Activated CD4-positive, CD25-positive, alpha-beta regulatory T cell (primary cell): ENCODE data around the gene ADGRL2.
"Not testable (repeated sequence)": the region's sequence is repeated elsewhere in the genome, so short reads cannot be mapped to it uniquely, and the experiment has no call there.

ENCODE experiments used
- DNase-seq, 4 experiments: peaks; one replicate each; lab custom pipeline; 2025; lab: John Stamatoyannopoulos, UW

ADGRL2 gene

GRCh38 chr1:81848880-81849682 is 48.3 kb downstream of the ADGRL2 start:
- DNase-seq, result no peak

DNA sequence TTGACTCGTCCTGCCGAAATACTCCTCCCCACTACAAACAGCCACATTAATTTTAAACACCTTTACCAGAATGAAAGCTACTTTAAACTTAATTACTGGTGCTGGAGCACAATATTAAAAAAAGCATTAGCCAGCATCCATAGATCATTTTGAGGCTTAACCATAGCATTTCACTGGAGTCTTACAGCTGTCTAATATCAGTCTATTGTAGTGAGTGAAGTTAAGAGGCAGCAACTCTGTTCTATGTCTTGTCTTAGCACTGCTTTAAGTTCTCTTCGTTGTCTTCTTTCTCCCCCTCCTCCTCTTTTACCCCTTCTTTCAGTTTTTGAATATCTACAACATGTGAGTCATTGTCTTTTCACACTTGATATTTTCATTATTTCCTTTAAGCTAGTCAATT is 49.3 kb downstream of the ADGRL2 start:
- DNase-seq, result no peak

GRCh38 chr1:81850495-81850894 is 49.8 kb downstream of the ADGRL2 start:
- no peak for DNase-seq

DNA sequence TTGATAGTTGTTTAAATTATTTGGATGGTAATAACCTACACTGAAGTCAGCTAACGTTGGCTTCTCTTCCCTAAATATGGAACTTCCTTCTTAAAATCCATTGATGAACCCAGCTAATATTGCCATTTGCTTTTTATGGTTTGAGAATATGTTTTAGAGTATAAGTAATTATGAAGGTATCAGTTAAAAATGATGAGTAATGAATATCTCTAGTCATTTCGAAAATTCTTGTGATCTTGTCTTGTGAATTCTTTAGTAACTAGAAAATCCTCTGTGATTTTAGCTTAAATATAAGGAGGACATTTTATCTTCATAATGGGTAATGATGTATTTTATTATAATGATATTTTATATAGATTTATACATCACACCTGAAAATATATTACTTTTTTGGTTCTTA is 50.5 kb downstream of the ADGRL2 start:
- no peak for DNase-seq

DNA sequence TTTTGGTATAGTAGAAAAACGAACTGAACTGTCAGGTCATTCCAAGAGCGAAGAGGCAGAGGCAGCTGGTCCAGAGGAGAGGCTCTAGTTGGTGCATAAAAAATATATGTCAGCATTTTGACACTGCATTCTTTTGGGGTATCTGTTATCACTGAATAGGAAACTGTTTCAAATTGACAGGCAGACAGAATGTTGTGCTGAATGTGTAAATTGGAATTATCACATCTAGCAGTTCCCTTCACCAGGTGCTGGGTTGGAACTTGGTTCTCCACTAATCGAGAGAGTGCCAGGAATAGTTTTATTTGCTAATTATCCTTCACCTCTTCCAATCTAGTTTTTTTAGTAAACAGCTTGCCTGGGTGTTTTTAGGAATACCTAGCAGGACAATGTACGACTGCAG is 52.2 kb downstream of the ADGRL2 start:
- no peak for DNase-seq

DNA sequence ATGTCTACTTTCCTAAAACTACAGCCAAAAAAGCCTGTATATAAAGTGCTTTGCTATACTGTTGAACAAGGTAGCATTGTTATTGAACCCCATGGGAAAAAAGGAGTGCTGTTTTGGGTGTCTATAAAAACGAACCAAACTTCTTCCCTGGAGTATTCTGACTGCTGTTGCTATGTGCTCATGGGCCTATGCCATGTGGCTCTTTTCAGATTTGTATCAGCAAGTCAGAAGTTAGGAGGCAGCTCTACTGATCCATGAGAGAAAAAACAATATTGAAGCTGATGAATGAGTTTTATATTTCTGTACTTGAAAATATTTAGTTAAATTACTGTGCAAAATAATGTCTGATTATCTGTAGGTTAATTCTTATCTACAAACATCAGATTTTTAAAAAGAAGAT is 66.5 kb downstream of the ADGRL2 start:
- DNase-seq, result no peak

- DNase-seq, result no peak
These were observed 68.6 kb downstream of the ADGRL2 start for GRCh38 chr1:81869307-81869706.

DNA sequence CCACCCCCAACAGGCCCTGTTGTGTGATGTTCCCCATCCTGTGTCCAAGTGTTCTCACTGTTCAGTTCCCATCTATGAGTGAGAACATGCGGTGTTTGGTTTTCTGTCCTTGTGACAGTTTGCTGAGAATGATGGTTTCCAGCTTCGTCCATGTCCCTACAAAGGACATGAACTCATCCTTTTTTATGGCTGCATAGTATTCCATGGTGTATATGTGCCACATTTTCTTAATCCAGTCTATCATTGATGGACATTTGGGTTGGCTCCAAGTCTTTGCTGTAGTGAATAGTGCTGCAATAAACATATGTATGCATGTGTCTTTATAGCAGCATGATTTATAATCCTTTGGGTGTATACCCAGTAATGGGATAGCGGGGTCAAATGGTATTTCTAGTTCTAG is 70.4 kb downstream of the ADGRL2 start:
- not testable (repeated sequence) for DNase-seq

DNA sequence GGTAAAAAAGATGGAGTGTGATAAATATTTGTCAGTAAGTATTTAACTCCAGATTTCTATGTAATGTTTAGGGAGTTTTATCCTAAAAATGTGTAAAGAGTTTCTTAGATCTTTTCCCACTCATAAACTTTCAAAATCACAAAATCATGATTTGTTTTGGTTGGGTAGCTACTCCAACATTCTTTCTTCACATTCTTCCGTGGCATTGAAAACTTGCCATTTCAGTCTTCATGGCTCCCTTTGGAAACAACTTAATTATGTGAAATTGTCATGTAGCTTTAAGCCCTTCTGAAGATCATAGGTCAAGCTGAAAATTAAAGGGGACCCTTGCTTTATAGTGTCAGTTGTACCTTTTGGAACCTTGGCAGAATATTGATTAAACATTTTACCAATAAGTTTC is 73.2 kb downstream of the ADGRL2 start:
- no peak for DNase-seq

- DNase-seq, result no peak
These were observed 73.7 kb downstream of the ADGRL2 start for GRCh38 chr1:81874461-81874860.

GRCh38 chr1:81874940-81875339 is 74.2 kb downstream of the ADGRL2 start:
- no peak for DNase-seq

DNA sequence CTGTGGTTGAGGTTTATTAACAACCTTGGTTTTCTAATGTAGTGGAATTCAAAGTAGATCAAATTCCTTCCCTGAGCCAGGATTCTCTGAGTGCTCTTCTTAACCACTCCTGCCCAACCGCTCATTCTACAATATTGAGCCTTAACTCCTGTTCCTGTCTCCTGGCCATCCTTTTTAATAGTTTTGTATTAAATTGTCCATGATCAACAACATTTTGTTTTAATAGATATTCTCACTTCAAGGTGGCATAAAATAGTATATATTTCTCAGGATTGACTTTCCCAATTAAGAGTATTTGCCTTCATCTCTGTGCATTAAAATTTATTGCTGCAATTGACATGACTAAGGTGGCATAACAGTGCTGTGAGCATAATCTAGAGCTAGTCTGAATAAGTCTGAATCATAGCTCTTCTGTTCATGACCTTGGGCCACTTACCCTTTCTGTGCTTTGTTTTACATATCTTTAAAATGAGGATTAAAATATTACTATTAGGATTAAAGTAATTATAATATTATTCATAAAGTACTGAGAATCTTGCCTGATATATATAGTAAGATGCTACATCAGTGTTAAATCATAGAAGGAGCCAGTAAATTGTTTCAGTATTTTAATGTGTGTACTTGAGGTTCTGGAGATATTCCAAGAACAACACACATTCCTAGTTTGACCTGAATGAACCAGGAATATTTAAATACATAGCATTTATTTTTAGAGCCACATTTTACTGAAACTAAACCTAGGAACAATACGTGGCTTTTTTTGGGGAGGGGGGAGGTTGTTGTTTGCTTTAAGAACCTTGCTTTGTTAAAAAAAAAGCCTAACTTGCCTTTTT is 76.4 kb downstream of the ADGRL2 start:
- no peak for DNase-seq

DNA sequence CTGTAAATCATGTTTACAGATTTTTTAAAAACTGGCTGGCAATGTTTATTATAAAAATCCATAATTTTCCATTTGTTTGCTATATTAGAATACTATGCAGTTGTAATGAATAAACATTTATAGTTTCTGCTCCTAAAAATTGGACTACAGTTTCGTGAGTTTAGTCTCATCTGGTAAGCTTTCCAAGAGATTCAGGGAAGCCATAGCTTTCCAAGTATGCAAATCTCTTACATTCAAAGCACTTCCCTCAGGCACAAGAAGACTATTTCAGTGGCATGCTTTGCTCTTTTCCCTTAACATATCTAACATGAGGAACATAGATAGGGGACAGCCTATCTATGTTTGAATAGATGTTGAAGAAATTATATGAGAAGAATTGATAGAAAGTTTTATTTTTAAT is 77.2 kb downstream of the ADGRL2 start:
- no peak for DNase-seq

GRCh38 chr1:81878538-81878937 is 77.8 kb downstream of the ADGRL2 start:
- DNase-seq, result no peak

DNA sequence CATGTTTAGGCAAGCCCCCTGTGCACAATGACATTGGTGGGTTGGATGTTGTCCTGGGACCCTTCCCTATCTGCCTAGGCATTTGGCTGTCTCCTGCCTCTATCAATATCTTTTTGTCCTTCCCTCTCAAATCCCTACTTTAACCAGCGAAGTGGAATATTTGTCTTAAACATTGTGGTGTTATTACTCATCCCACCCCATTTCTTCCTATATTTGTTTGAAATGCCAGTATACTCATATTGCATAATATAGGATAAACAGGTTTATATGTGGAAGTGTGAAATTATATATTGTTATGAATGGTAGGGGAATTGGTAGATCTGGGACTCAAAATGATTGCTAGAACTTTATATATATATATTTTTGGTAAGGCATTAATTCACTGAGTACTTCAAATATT is 80.0 kb downstream of the ADGRL2 start:
- no peak for DNase-seq

DNA sequence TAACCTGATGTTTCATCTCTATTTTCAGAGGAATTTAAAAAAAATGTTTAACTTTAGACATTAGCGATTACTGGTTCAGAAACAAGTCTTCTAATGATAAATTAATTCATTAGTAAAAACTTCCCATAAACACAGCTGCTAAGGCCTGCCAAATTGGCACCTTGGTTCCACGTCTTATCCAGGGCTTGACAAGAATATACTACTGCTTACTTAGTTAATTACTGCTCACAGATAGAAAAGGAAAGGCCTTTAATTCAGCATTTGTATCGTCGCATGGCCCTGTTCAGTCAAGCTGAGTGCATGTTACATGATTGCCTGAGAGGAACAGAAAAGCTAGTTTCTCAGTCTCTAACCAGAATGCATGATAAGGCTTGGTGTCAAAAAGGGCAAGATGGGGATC is 84.6 kb downstream of the ADGRL2 start:
- no peak for DNase-seq

DNA sequence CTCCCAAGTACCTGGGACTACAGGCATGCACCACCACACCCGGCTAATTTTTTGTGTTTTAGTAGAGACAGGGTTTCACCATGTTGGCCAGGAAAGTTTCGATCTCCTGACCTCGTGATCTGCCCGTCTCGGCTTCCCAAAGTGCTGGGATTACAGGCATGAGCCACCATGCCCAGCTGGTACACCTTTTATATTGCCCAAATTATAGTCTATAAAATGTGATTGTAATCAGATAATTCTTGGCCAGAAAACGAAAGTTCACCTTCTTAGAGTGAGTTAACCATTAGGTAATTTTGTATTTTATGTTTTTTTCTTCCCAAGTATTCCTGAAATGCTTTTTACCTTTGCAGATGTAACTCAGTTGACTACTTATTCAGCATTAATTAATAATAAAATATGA is 85.6 kb downstream of the ADGRL2 start:
- DNase-seq, result not testable (repeated sequence)

- DNase-seq, result no peak
These were observed 86.8 kb downstream of the ADGRL2 start for GRCh38 chr1:81887421-81888144.

GRCh38 chr1:81889166-81889565 is 88.4 kb downstream of the ADGRL2 start:
- no peak for DNase-seq

- DNase-seq, result no peak
These were observed 94.1 kb downstream of the ADGRL2 start for GRCh38 chr1:81894867-81895266.

- no peak for DNase-seq
These were observed 98.6 kb downstream of the ADGRL2 start for GRCh38 chr1:81899214-81899821.

DNA sequence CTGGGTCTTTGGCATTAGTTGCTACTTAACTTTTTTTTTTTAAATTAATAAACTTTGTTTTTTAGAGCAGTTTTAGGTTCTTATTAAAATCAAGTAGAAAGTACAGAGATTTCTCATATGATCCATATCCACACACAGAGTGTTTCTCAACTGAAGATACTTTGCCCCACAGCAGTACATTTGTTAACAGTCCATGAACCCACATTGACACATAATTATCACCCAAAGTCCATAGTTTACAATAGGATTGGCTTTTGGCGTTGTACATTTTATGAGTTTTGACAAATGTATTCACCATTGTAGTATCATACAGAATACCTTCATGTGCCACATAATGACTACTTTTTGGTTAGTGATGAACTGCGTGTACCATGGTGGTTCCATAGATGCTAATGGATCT is 106.8 kb downstream of the ADGRL2 start:
- no peak for DNase-seq
